ENCODE results near the gene HEATR5B. TPM values are rescaled to one million over a fixed set of nuclear protein-coding genes. Genes with fewer than 3 reads are reported as not detected.

HEATR5B gene
- total RNA-seq, 1 experiment from 2014 or later, result 12.6 TPM

- TF ChIP-seq ZNF416 (CRISPR knock-in tag; IDR thresholded peaks at IDR 0.05) (no peak), HMGA2 (CRISPR knock-in tag; IDR thresholded peaks at IDR 0.05) (no peak)
These were observed 33.4 kb upstream of the HEATR5B start (continued) for GRCh38 chr2:37117566-37117965.

GRCh38 chr2:37111958-37112357, 27.8 kb upstream of the HEATR5B start:
- H3K4me3 Mint-ChIP-seq, result no peak overlapping the region
- no peak for TF ChIP-seq PRRX2 (CRISPR knock-in tag; IDR thresholded peaks at IDR 0.05)
- no peak for TF ChIP-seq ZNF416 (CRISPR knock-in tag; IDR thresholded peaks at IDR 0.05)
- no peak for TF ChIP-seq MAX (CRISPR knock-in tag; IDR thresholded peaks at IDR 0.05)
- no peak for TF ChIP-seq E2F4 (CRISPR knock-in tag; IDR thresholded peaks at IDR 0.05; ENCODE audit: borderline replicate concordance, low read depth)
- no peak for TF ChIP-seq RELA (CRISPR knock-in tag; IDR thresholded peaks at IDR 0.05; ENCODE audit: borderline replicate concordance)
- no peak for TF ChIP-seq HMGXB4 (CRISPR knock-in tag; IDR thresholded peaks at IDR 0.05)
- no peak for TF ChIP-seq FOXP4 (CRISPR knock-in tag; IDR thresholded peaks at IDR 0.05)
- TF ChIP-seq ATF1 (CRISPR knock-in tag; IDR thresholded peaks at IDR 0.05), result no peak
- TF ChIP-seq ZMAT4 (CRISPR knock-in tag; IDR thresholded peaks at IDR 0.05), result no peak
- TF ChIP-seq RORB (CRISPR knock-in tag; IDR thresholded peaks at IDR 0.05), result no peak
- TF ChIP-seq ZBTB43 (CRISPR knock-in tag; IDR thresholded peaks at IDR 0.05), result no peak
- TF ChIP-seq GTF2I (CRISPR knock-in tag; conservative IDR thresholded peaks at IDR 0.05), result no peak
- TF ChIP-seq FOXJ3 (CRISPR knock-in tag; IDR thresholded peaks at IDR 0.05; ENCODE audit: borderline replicate concordance), result no peak
- TF ChIP-seq CTCF (IDR thresholded peaks at IDR 0.05), result no peak
- no peak for TF ChIP-seq ZNF281 (CRISPR knock-in tag; IDR thresholded peaks at IDR 0.05)
- no peak for TF ChIP-seq ZNF121 (CRISPR knock-in tag; IDR thresholded peaks at IDR 0.05)
- no peak for TF ChIP-seq HMGA2 (CRISPR knock-in tag; IDR thresholded peaks at IDR 0.05)
- TF ChIP-seq ELF4 (CRISPR knock-in tag; IDR thresholded peaks at IDR 0.05; ENCODE audit: low read depth), result no peak
- no peak for TF ChIP-seq ZNF232 (CRISPR knock-in tag; IDR thresholded peaks at IDR 0.05)
- ATAC-seq (no peak), DNase-seq (ENCODE audit: low spot score) (no peak)
- peaks cover 45% of the 10 kb centered on the region for H3K36me3 Mint-ChIP-seq
- H3K9me3 Mint-ChIP-seq, result no peaks in the 10 kb centered on the region
- CTCF ChIA-PET, result no interaction called here
- H3K4me1 Mint-ChIP-seq, result no peaks in the 10 kb centered on the region
- H3K27me3 Mint-ChIP-seq (ENCODE audit: low read depth), result no peaks in the 10 kb centered on the region
- POLR2A ChIA-PET, result interaction anchor here (0.6 kb wide), 1 partner anchor 148 kb away, joined by 3 read pairs; no protein-coding TSS in a partner anchor
- peak overlapping the region; percentile 23; the same call in 1 of the 2 replicates for H3K27ac Mint-ChIP-seq

Data from WTC11 (cell line).